ENCODE measurements around the gene GBX1. TPM values are rescaled to one million over a fixed set of nuclear protein-coding genes. Genes with fewer than 3 reads are reported as not detected.

Gene GBX1
- total RNA-seq, 4 donors from 2014 or later = not detected

- 82% methylated on average over 41 of the region's 43 CpGs for WGBS
- no peak for TF ChIP-seq CTCF (IDR thresholded peaks at IDR 0.05)
- no peak for TF ChIP-seq EP300 (IDR thresholded peaks at IDR 0.05)
- Histone ChIP-seq H3K4me1 (no peaks in the 10 kb centered on the region), H3K9me3 (no peaks in the 10 kb centered on the region), H3K4me3 (no peak overlapping the region), H3K27me3 (peaks cover 59% of the 10 kb centered on the region), H3K36me3 (no peaks in the 10 kb centered on the region), H3K27ac (no peak overlapping the region)
- no peak for DNase-seq (ENCODE audit: low spot score in 2 of 2)
Measured at GRCh38 chr7:151173386-151174245, 6.1 kb upstream of the GBX1 start.

DNA sequence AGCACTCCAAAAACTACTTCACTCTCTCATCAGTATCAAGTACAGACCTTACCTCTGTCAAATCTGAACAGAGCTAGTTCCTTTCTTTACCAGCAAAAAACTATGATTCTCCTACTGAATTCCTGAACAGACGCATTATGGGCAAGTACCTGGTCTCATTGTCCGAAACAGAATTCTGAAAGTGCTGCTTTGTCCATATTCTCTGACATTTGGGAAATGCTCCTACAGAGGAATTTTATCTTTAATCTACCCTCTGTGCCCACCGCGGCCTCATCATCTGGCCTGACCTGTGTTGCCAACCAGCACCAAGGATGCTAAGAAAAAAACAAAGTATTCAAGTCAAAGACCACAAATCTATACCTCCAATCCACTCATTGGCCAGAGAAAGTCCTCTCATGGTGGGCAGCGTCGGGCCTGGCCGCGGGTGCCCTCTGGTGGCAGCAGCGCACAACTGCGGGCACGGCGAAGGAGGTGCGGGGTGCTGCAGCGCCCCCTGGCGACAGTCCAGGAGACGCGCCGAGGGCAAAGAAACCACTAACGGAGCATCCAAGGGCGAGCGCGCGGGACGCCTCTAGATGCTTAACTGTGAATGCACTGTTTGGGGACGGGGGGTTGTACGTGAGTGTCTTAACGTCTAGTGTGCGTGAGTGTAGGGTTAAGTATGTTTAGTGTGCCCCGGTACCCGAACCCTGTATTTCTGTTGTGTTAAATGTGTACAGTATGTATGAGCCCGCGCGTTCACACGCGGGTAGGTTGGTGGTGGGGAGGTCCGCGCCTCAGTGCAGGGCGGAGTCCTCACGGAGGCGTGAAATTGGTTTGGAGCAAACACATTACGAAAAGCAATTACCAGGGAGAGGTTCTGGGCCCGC is 5.0 kb upstream of the GBX1 start:
- peak; percentile 84 to 86 for DNase-seq (ENCODE audit: low spot score in 2 of 2)
- H3K27ac ChIP-seq = no peak overlapping the region
- TF ChIP-seq CTCF (IDR thresholded peaks at IDR 0.05) (peak; percentile 100), EP300 (IDR thresholded peaks at IDR 0.05) (no peak), POLR2A (IDR thresholded peaks at IDR 0.05) (no peak), POLR2AphosphoS5 (IDR thresholded peaks at IDR 0.05) (no peak)
- no peak overlapping the region for H3K4me3 ChIP-seq
- peaks cover 70% of the 10 kb centered on the region for H3K27me3 ChIP-seq
- H3K36me3 ChIP-seq = no peaks in the 10 kb centered on the region
- H3K9me3 ChIP-seq = no peaks in the 10 kb centered on the region
- 20% methylated on average over 42 of the region's 42 CpGs for WGBS
- H3K4me1 ChIP-seq = peaks cover 8% of the 10 kb centered on the region

DNA sequence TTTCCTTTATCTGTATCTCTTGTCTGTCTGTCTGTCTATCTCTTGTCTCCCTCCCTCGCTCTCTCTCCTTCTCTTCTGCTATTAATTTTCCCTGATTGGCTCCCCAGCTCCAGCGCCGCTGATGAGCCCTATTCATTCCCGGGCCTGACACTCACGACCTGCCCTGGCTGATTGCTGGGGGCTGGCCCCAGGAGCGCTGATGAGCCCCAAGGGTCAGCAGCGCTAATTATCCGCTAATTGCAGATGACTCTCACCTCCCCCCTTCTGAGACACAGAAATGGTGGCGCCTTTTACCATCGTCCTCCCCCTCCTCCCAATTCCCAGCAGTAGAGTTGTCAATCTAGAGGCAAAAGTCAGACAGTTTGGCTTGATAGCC is 1.3 kb upstream of the GBX1 start:
- Histone ChIP-seq H3K4me3 (no peak overlapping the region), H3K27ac (no peak overlapping the region), H3K4me1 (peaks cover 17% of the 10 kb centered on the region), H3K27me3 (peaks cover 71% of the 10 kb centered on the region), H3K36me3 (no peaks in the 10 kb centered on the region), H3K9me3 (no peaks in the 10 kb centered on the region)
- WGBS = 50% methylated on average over 10 of the region's 10 CpGs
- DNase-seq (ENCODE audit: low spot score in 2 of 2) = peak in 1 of 2 donors; percentile 61
- no peak for TF ChIP-seq EP300 (IDR thresholded peaks at IDR 0.05)
- TF ChIP-seq POLR2A (IDR thresholded peaks at IDR 0.05) = no peak
- no peak for TF ChIP-seq CTCF (IDR thresholded peaks at IDR 0.05)
- no peak for TF ChIP-seq POLR2AphosphoS5 (IDR thresholded peaks at IDR 0.05)

DNA sequence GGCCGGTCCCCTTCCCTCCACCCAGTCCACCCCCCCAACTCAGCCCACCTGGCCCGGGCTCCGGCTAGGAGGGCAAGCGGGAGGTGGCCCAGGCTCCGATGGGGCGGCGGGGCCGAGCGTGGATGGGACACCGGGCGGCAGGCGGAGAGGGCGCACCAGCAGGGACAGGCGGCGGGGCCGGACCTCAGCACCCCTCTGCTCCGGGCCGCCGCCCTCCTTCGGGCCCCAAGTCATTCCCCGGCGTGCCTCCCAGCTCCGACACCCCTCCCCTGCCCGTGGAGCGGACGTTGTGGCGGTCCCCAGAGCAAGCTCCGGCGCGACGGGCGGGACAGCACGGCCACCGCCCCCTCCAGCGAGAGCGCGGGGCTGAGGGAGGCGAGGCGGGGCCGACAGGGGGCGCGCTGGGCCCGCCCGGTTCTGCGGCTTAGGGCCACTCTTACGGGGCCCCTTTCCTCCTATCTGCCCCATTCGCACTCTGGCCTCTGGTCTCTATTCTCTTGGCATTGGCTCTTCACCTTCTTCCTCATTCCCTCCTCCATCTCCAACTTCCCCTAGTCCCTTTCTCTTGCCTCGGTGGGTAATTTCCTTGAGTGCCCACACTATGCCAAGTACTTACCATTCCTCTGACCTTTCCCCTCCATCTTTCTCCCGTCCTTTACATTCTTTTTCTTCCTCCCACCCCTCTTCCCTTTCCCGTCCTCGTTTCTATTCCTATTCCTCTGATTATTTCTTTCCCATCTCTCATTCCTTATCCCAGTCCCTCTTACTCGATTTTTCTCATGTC is 701 bp upstream of the GBX1 start:
- Histone ChIP-seq H3K4me1 (peaks cover 17% of the 10 kb centered on the region), H3K27ac (no peak overlapping the region), H3K36me3 (no peaks in the 10 kb centered on the region), H3K9me3 (no peaks in the 10 kb centered on the region), H3K27me3 (peaks cover 66% of the 10 kb centered on the region), H3K4me3 (peak overlapping the region; percentile 58)
- no peak for TF ChIP-seq POLR2A (IDR thresholded peaks at IDR 0.05)
- peak; percentile 7 to 83 for TF ChIP-seq CTCF (IDR thresholded peaks at IDR 0.05)
- TF ChIP-seq EP300 (IDR thresholded peaks at IDR 0.05) = no peak
- DNase-seq (ENCODE audit: low spot score in 2 of 2) = no peak
- 7% methylated on average over 33 of the region's 52 CpGs for WGBS

All from suprapubic skin (tissue), 4 donors.